C4-2B (cell line): ENCODE results near the gene CAD.

Experiments used
- H3K27ac ChIP-seq: fragments of 450-650 bp; 2 replicates; pipeline ENCODE4 v1.5.1; 2017
- CTCF ChIP-seq: fragments of 450-650 bp; conservative IDR thresholded peaks from 2 replicates; pipeline ENCODE4 v1.5.1; 2017; ENCODE audit warnings: mild to moderate bottlenecking
- ZFX ChIP-seq: fragments of 450-650 bp; IDR thresholded peaks from 2 replicates; pipeline ENCODE4 v1.6.1; 2017

CAD gene

GRCh38 chr2:27281442-27281841 lies 64.3 kb downstream of the CAD start:
- no peak for TF ChIP-seq CTCF
- no peak overlapping the region for H3K27ac ChIP-seq

GRCh38 chr2:27281855-27282559 lies 64.8 kb downstream of the CAD start, which contains the start of gene TRIM54:
Gene TRIM54, plus strand, starts transcription at chr2:27282429. Its CDS starts 303 bp downstream, at chr2:27282732.
- no peak for TF ChIP-seq CTCF
- no peak for TF ChIP-seq ZFX
- H3K27ac ChIP-seq = peak within 1 kb of the TSS; percentile 5; the same call in 1 of the 2 replicates

GRCh38 chr2:27282892-27283291 lies 65.7 kb downstream of the CAD start:
- H3K27ac ChIP-seq = peak overlapping the region; percentile 5; the same call in 1 of the 2 replicates
- TF ChIP-seq CTCF (no peak), ZFX (no peak)

GRCh38 chr2:27284996-27285395 lies 67.8 kb downstream of the CAD start:
- TF ChIP-seq CTCF (no peak), ZFX (no peak)
- H3K27ac ChIP-seq = no peak overlapping the region

GRCh38 chr2:27285481-27285880 lies 68.3 kb downstream of the CAD start:
- H3K27ac ChIP-seq = no peak overlapping the region
- TF ChIP-seq ZFX = no peak
- no peak for TF ChIP-seq CTCF

GRCh38 chr2:27288610-27289009 lies 71.4 kb downstream of the CAD start:
- H3K27ac ChIP-seq = no peak overlapping the region
- no peak for TF ChIP-seq CTCF
- no peak for TF ChIP-seq ZFX

GRCh38 chr2:27290549-27290948 lies 73.4 kb downstream of the CAD start:
- TF ChIP-seq ZFX = no peak
- no peak for TF ChIP-seq CTCF
- H3K27ac ChIP-seq = no peak overlapping the region
